CD4-positive, alpha-beta T cell treated with Interleukin-4 for 4 hours (primary cell): ENCODE results near the gene HMGB3.
A peak's percentile ranks its signal among the peaks of the same experiment; 100 is the strongest.
"Not testable (repeated sequence)": the region's sequence is repeated elsewhere in the genome, so short reads cannot be mapped to it uniquely, and the experiment has no call there.

Source experiments
- DNase-seq: peaks from one replicate; pipeline ENCODE4 v3.0.0-alpha.2; 2020

Gene HMGB3

GRCh38 chrX:150982788-150983520, at the start of gene HMGB3:
TSS of gene HMGB3 (plus strand) at chrX:150983335. CDS start at chrX:150985600, 2,265 bp downstream.
- peak; percentile 76 for DNase-seq

- DNase-seq: no peak
These were observed 49.2 kb upstream of the HMGB3 start for GRCh38 chrX:150933945-150934350.

GRCh38 chrX:150934453-150934852, 48.7 kb upstream of the HMGB3 start:
- DNase-seq: no peak

GRCh38 chrX:150935467-150935866, 47.7 kb upstream of the HMGB3 start:
- no peak for DNase-seq

DNA sequence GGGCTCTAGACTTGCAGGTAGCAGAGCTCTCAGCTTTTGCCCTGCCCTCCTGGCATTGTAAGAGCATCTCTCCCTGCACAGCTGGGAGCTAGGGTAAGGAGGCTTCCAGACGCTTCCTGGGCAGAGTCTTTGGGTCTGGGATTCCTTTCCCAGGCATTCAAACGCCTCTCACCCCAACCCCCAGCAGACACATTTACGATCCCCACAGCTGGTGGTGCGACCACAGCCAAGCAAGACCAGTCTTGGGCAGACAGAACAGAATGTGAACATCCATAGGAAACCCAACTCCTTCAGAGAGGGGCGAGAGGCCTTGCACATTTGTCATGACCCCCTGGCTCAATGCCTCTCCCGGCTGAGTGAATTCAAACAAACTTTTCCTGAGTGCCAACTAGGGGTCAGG, 46.6 kb upstream of the HMGB3 start:
- DNase-seq: no peak

- DNase-seq: no peak
These were observed 42.2 kb upstream of the HMGB3 start for GRCh38 chrX:150940844-150941495.

DNA sequence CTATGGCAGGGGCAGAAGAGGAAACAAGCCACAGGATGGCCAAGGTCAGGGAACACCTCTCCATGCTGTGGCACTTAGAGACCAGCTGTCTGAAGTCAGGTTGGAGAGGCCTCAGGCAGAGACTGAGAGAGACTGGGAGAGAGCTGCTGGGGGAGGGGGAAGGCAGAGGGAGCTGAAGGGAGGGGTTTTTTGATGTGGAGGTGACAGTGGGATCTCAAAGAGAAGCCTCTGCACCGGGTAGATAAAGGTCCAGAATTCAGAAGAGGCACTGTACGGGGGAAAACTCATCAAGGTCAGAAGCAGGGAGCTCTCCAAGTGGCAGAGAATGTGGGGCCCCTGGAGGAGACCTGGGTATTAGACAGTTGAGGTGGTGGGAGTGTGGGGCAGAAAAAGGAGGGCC, 41.6 kb upstream of the HMGB3 start:
- DNase-seq: no peak

DNA sequence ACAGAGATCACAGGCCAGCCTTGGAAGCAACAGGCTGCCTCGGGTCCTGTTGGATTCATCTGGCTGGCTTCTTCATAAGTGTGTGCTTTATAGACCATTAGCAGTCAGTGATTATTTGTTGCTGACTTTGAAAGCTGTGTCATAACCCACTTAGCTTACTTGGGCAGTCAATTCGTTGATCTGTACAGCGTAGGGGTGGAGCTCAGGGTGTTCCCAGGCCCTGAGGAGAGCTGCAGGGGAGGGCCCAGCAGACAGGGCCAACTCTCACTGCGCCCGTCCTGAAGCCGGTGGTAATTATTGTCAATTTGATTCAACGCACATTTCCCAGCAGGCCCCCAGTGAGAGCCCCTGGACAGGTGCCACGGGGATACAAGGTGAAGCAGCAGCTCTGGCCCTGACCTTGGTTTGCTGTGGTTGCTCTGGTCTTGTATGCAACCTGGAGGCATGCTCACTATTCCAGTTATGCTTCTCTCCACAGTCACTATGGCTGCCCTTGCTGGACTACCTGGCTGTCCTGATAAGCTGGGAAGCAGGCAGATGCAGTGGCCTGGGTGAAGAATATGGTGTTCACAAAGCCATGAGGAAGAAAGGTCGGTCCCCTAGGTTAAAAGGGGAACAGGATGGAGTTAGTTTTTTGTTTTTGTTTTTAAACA, 40.1 kb upstream of the HMGB3 start:
- no peak for DNase-seq

DNA sequence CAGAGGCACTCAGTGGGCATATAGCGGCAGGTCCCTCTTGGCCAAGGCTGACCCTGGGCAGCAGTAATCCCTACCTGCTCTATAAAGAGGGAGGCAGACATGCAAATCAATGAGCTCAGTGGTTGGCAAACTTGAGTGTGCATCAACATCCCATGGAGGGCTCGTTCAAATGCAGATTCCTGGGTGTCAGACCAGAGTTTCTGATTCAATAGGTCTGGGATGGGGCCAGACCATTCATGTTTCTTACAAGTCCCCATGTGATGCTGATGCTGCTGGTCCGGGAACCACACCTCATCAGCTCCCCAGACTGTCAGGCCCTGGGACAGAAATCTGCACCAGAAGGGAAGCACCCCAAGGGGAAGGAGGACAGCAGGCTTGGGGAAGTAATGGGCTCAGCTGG, 38.9 kb upstream of the HMGB3 start:
- DNase-seq: no peak

- DNase-seq: no peak
These were observed 28.2 kb upstream of the HMGB3 start for GRCh38 chrX:150954951-150955350.

DNA sequence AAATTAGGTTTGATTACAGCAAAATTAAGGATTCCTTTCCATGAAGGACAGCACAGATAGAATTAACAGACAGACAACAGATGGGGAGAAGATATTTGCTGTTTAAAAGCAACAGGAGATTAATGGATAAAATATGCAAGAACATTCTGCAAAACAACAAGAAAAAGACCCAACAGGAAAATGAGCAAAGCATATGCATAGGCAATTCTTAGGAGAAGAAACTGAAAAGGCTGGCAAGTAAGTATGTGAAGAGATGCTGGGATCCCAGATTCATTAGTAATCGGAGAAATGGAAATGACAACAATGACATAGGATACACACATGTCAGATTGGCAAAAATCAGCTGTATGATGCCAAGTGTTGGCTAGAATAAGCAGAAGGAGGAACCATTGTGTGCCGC, 27.5 kb upstream of the HMGB3 start:
- DNase-seq: no peak

GRCh38 chrX:150958177-150958576, 25.0 kb upstream of the HMGB3 start:
- no peak for DNase-seq

DNA sequence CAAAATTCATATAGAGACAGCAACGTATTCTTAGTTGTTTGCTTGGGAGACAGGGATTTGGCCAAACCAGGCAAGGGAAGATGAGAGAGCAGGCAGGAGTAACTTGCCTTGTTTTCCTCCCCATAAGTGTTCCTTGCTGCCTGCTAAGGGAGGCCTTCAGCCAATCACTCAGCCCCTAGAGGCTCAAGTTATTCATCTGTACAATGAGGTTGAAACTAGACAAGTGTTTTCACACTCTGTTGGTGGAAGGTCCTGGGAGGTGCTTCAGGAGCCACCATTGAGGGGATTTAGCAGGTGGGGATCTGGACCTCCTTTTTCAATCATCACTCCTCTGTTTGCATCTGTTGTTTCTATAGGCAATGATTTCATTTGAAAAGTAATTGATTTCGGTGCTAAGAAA, 23.6 kb upstream of the HMGB3 start:
- no peak for DNase-seq

DNA sequence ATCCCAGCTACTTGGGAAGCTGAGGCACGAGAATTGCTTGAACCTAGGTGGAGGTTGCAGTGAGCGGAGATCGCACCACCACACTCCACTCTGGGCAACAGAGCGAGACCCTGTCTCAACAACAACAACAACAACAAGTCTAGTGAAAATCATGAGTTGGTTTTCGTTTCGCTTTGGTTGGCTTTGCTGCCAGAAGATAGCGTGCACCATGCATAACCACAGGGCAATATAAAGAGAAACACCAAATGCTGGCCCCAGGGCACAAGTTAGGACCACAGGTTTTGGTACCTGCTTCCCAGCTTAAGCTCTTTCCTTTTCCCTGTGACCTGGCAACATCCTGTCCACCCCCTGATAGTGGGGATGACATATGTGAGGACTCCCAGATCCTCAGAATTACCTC, 21.5 kb upstream of the HMGB3 start:
- no peak for DNase-seq

GRCh38 chrX:150964416-150964815, 18.7 kb upstream of the HMGB3 start:
- DNase-seq: not testable (repeated sequence)

- DNase-seq: no peak
These were observed 16.9 kb upstream of the HMGB3 start for GRCh38 chrX:150966235-150966634.

GRCh38 chrX:150966742-150967141, 16.4 kb upstream of the HMGB3 start:
- no peak for DNase-seq

DNA sequence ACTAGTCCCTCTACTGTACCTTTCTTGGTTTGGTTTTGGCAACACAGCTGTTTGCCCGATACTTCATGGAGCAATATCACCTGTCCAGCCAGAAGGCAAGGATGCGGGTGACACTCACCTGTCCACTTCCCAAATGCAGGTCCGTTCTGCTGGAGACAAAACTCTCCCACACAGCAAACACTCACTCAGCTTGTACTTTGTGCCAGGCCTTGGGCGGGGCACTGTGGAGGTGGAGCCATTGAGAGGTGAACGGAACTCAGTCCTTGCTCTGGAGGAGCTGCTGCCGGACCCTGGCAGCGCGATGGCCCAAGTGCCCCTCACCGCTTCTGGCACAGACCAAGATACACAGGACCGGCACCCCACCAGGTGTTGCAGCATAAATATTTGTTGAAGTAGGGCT, 15.3 kb upstream of the HMGB3 start:
- DNase-seq: no peak

- no peak for DNase-seq
These were observed 14.0 kb upstream of the HMGB3 start for GRCh38 chrX:150968862-150969720.

DNA sequence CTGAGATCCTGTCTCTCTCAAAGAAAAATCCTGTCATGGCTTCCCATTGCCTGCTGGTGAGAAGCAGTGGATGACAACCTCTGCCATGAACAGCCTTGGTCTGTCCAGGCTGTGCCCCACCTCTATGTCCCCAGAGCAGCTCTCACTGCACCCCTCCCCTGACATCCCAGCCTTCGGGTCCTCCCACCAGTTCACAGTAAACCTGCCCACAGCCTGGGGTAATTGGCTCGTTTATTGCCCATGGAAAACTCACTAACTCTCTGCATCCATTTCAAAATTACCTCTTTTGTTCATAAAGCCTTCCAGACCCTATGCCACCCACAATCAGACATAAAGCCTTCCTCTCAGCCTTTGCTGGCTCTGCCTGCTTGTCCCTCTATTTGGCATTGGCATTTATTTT, 10.7 kb upstream of the HMGB3 start:
- no peak for DNase-seq

GRCh38 chrX:150975655-150976390, 7.3 kb upstream of the HMGB3 start:
- no peak for DNase-seq

- DNase-seq: no peak
These were observed 5.5 kb upstream of the HMGB3 start for GRCh38 chrX:150977411-150978162.
